Esophagus squamous epithelium (tissue), 5 donors: Measurements from ENCODE around the gene PTRH1. TPM values are rescaled to one million over a fixed set of nuclear protein-coding genes. Genes with fewer than 3 reads are reported as not detected.

Source experiments
- DNase-seq: peaks from one replicate; lab custom pipeline; 2025; lab: John Stamatoyannopoulos, UW
- H3K27ac ChIP-seq, 4 donors: fragments of 200-600 bp; sonication (generic); one replicate each; pipeline ENCODE4 v1.5.1; 2016 to 2019; ENCODE audit warnings: mild to moderate bottlenecking in 1 of 4
- H3K27me3 ChIP-seq, 4 donors: fragments of 200-600 bp; sonication (generic); 1 replicate in 3 of 4; 2 replicates in 1 of 4; pipeline versions ENCODE4 v1.5.1 to v1.6.0; 2017 to 2021; ENCODE audit warnings: antibody characterized with exemption in 1 of 4
- H3K36me3 ChIP-seq, 3 donors: fragments of 200-600 bp; sonication (generic); one replicate each; pipeline ENCODE4 v1.5.1; 2016 to 2019
- H3K4me1 ChIP-seq, 3 donors: fragments of 200-600 bp; sonication (generic); one replicate each; pipeline ENCODE4 v1.5.1; 2017 to 2019
- H3K4me3 ChIP-seq, 4 donors: fragments of 200-600 bp; sonication (generic); 1 replicate in 3 of 4; 2 replicates in 1 of 4; pipeline ENCODE4 v1.5.1; 2016 to 2019; ENCODE audit warnings: mild to moderate bottlenecking in 2 of 4, moderate library complexity in 1 of 4
- H3K9me3 ChIP-seq, 3 donors: fragments of 200-600 bp; sonication (generic); one replicate each; pipeline ENCODE4 v1.5.1; 2016 to 2019
- POLR2A ChIP-seq, 4 donors: fragments of 450-650 bp; IDR thresholded peaks; one replicate each; pipeline ENCODE4 v1.6.1; 2017; ENCODE audit warnings: antibody characterized with exemption in 4 of 4, mild to moderate bottlenecking in 4 of 4, moderate library complexity in 3 of 4
- WGBS, 2 donors: methylation state at CpG; one replicate each; pipeline ENCODE4 v1.1.5; 2018; 5-methylcytosine and 5-hydroxymethylcytosine counted together
- intact Hi-C: fragments of 100-400 bp; cut with DNase I; formaldehyde crosslinking; loops from one replicate; pipeline ENCODE4 v1.15.0; 2022
- total RNA-seq, 4 donors: library from RNA; depleted of rRNA; stranded (reverse); fragments of >200 nt; gene quantifications; one replicate each; pipeline ENCODE4 v1.1.0, GENCODE V29; 2016
- TF ChIP-seq, protein P1 (sequence below), 6 experiments: fragments of 450-650 bp in 4 of 6; fragments of 200-600 bp in 2 of 6; sonication (generic) in 2 of 6; IDR thresholded peaks; one replicate each; pipeline ENCODE4 v1.5.1; 2016 to 2019; ENCODE audit warnings: antibody characterized with exemption in 6 of 6, mild to moderate bottlenecking in 4 of 6, moderate library complexity in 4 of 6
- donor health status: DM: yes; HTN: yes; CAD: no.

PTRH1 gene
- total RNA-seq, 4 donors from 2014 or later: 4.5 to 12.6 (median 11.6) TPM

DNA sequence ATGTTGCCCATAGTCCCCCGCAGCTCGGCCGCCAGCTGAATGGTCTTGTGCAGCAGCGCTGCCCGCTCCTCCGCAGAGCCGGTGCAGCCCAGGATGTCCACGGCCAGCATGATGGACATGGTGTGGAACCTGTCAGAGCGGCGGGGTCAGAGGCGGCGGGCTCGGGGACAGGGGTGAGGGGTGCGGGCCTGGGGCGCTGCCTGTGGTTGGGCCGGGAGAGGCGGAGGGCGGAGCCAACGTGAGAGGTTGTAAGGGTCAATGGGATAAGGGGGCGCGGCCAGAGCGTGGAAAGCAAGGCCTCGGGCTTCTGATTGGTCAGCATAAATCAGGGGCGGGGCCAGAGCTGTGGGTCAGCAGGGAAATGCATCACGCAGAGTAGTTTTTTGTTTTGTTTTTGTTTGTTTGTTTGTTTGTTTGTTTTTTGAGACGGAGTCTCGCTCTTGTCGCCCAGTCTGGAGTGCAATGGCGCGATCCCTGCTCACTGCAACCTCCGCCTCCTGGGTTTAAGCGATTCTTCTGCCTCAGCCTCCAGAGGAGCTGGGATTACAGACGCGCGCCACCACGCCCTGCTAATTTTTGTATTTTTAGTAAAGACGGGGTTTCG lies 26.5 kb upstream of the PTRH1 start:
- peaks cover 0 to 42% (median 0%) of the 10 kb centered on the region in 3 donors for H3K36me3 ChIP-seq
- peak overlapping the region in 2 of 4 donors; percentile 5 to 40 for H3K4me3 ChIP-seq
- intact Hi-C loops: no loop called here
- 39 to 59% methylated on average over 7 to 29 of the region's 38 CpGs for WGBS, 2 donors
- H3K27ac ChIP-seq: peak overlapping the region; percentile 55 to 89 (median 82)
- no peak for DNase-seq
- no peaks in the 10 kb centered on the region for H3K9me3 ChIP-seq
- H3K4me1 ChIP-seq: peaks cover 9 to 40% (median 21%) of the 10 kb centered on the region in 3 donors
- TF ChIP-seq POLR2A (IDR thresholded peaks at IDR 0.05): no peak
- TF ChIP-seq, protein P1, sequence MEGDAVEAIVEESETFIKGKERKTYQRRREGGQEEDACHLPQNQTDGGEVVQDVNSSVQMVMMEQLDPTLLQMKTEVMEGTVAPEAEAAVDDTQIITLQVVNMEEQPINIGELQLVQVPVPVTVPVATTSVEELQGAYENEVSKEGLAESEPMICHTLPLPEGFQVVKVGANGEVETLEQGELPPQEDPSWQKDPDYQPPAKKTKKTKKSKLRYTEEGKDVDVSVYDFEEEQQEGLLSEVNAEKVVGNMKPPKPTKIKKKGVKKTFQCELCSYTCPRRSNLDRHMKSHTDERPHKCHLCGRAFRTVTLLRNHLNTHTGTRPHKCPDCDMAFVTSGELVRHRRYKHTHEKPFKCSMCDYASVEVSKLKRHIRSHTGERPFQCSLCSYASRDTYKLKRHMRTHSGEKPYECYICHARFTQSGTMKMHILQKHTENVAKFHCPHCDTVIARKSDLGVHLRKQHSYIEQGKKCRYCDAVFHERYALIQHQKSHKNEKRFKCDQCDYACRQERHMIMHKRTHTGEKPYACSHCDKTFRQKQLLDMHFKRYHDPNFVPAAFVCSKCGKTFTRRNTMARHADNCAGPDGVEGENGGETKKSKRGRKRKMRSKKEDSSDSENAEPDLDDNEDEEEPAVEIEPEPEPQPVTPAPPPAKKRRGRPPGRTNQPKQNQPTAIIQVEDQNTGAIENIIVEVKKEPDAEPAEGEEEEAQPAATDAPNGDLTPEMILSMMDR (IDR thresholded peaks at IDR 0.05): no peak
- H3K27me3 ChIP-seq: peaks cover 0 to 8% (median 0%) of the 10 kb centered on the region in 4 donors

DNA sequence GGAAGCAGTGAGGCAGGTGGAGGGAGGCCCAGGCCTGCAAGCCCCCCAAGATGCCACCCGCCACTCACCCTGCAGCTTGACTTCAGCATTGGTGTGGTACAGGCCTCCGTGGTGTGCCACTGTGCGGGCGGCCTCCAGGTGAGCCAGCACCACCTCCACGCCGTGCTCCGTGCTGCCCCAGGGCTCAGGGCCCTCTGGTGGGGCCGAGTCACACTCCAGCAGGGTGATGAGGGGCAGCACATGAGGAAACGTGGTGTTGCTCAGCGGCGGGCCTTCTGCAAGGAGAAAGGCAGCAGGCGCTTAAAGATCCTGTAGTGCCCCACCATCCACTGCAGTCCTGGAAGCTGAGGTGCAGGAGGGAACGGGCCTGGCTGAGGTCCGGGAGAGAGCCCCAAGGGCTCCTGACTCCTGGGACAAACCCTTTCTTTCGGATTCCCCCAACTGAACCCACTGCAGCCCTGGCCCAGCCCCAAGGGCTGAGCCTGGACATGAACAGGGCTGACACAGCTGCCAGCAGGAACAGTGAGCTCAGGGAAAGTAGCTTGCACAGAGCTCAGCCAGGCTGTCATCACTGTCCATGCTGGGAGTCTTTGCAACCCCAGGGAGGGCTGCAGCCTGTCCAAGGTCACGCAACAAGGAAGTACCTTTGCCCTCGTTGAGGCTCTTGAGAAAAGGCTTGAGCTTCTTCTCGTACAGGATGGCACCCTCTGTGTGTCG lies 24.3 kb upstream of the PTRH1 start:
- DNase-seq: no peak
- Histone ChIP-seq H3K9me3 (no peaks in the 10 kb centered on the region), H3K4me3 (peak overlapping the region in 1 of 4 donors; percentile 12), H3K4me1 (peaks cover 9 to 49% (median 21%) of the 10 kb centered on the region in 3 donors), H3K27me3 (peaks cover 0 to 8% (median 0%) of the 10 kb centered on the region in 4 donors), H3K36me3 (peaks cover 0 to 36% (median 0%) of the 10 kb centered on the region in 3 donors), H3K27ac (peak overlapping the region; percentile 67 to 89 (median 86))
- WGBS, 2 donors: 50 to 60% methylated on average over 4 to 6 of the region's 19 CpGs
- TF ChIP-seq POLR2A (IDR thresholded peaks at IDR 0.05): no peak
- TF ChIP-seq, protein P1 (IDR thresholded peaks at IDR 0.05): no peak
- intact Hi-C loops: loop anchor here (5.0 to 10.0 kb wide), 3 partner anchors 43 to 183 kb away; partner anchors contain the start of gene AK1

DNA sequence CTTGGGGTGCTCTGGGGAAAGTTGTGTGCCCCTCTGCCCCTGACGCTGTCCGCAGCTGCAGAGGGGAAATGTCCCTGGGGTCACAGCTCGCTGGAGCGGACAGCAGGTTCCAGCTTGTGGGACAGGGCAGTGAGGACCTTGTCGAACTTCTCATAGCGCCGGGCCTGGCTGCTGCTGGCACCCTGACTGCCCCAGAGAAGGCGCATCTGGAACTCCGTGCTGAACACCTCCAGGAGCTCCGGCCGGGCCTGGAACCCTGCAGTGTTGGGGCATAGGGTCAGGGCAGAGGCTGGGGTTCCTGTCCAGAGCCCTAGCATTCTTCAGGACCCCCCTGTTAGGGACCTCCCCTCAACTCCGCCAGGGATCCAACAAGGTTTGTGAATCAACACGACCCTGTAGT lies 23.2 kb upstream of the PTRH1 start:
- Histone ChIP-seq H3K4me3 (no peak overlapping the region), H3K9me3 (no peaks in the 10 kb centered on the region), H3K4me1 (peaks cover 16 to 59% (median 27%) of the 10 kb centered on the region in 3 donors), H3K27me3 (peaks cover 0 to 8% (median 0%) of the 10 kb centered on the region in 4 donors), H3K36me3 (peaks cover 0 to 29% (median 0%) of the 10 kb centered on the region in 3 donors), H3K27ac (no peak overlapping the region)
- DNase-seq: no peak
- intact Hi-C loops: loop anchor here (5.0 to 10.0 kb wide), 3 partner anchors 44 to 184 kb away; partner anchors contain the start of gene AK1
- TF ChIP-seq, protein P1 (IDR thresholded peaks at IDR 0.05): no peak
- no peak for TF ChIP-seq POLR2A (IDR thresholded peaks at IDR 0.05)
- WGBS, 2 donors: 91 to 94% methylated on average over 2 to 12 of the region's 13 CpGs

DNA sequence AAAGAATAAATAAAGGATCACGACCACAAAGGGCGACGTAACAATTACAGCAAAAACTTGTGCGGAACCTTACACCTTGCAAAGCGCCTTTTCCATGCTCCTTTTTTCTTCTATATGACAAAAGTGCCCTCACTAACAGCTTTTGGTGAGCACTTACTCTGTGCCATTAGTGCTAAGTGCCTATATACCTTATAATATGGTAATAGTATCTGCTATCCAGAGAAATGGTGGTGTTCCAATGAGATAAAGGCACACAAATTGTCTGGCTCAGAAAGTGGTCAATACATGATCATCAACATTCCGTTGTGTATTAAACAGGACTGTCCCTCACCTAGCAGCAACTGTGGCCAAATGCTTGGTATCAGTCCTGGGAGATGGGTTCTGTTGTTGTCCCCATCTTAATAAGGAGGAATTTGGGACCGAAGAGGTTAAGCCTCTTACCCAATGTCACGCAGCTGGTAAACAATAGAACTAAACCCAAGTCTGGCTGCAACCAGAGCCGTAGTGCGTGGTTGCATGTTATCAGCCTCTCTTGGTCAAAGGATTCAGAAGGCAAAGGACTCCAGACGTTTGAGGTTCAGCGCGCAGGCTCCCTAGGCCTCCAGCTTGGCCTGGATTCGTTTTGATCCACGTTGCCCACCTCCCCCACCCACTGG lies 20.2 kb upstream of the PTRH1 start:
- Histone ChIP-seq H3K4me3 (peak overlapping the region in 1 of 4 donors; percentile 58), H3K9me3 (no peaks in the 10 kb centered on the region), H3K4me1 (peaks cover 7 to 37% (median 17%) of the 10 kb centered on the region in 3 donors), H3K27me3 (no peaks in the 10 kb centered on the region), H3K36me3 (peaks cover 0 to 48% (median 10%) of the 10 kb centered on the region in 3 donors), H3K27ac (peak overlapping the region in 3 of 4 donors; percentile 54 to 94 (median 92))
- DNase-seq: no peak
- WGBS, 2 donors: 22 to 30% methylated on average over 13 to 15 of the region's 15 CpGs
- intact Hi-C loops: loop anchor here (5.0 to 10.0 kb wide), 3 partner anchors 47 to 187 kb away; partner anchors contain the start of gene AK1
- TF ChIP-seq, protein P1 (IDR thresholded peaks at IDR 0.05): no peak
- TF ChIP-seq POLR2A (IDR thresholded peaks at IDR 0.05): no peak
